Progenitor cell of endocrine pancreas (in vitro differentiated cells): ENCODE results near the gene PRODH. TPM values are rescaled to one million over a fixed set of nuclear protein-coding genes. Genes with fewer than 3 reads are reported as not detected.
"Not testable (repeated sequence)": the region's sequence is repeated elsewhere in the genome, so short reads cannot be mapped to it uniquely, and the experiment has no call there.

Source experiments
- DNase-seq: peaks from one replicate; pipeline ENCODE4 v3.0.0; 2021; ENCODE audit warnings: low spot score; ENCODE audit not compliant: unreplicated experiment
- H3K27ac Mint-ChIP-seq: 2 replicates; pipeline ENCODE4 v1.8.0; 2021; ENCODE audit warnings: mild to moderate bottlenecking, moderate library complexity, mixed read lengths
- H3K27me3 Mint-ChIP-seq: 2 replicates; pipeline ENCODE4 v1.8.0; 2021; ENCODE audit warnings: mixed read lengths
- H3K36me3 Mint-ChIP-seq: 2 replicates; pipeline ENCODE4 v1.8.0; 2022; ENCODE audit warnings: mixed read lengths; ENCODE audit not compliant: insufficient read depth
- H3K4me1 Mint-ChIP-seq: 2 replicates; pipeline ENCODE4 v1.8.0; 2021; ENCODE audit warnings: low read depth, mixed read lengths
- H3K4me3 Mint-ChIP-seq: 2 replicates; pipeline ENCODE4 v1.8.0; 2021; ENCODE audit warnings: low read depth, mild to moderate bottlenecking, moderate library complexity, mixed read lengths
- H3K9me3 Mint-ChIP-seq: 2 replicates; pipeline ENCODE4 v1.8.0; 2021; ENCODE audit warnings: low read depth, mixed read lengths
- CTCF ChIP-seq: fragments of 200-600 bp; sonication (generic); IDR thresholded peaks from one replicate; pipeline ENCODE4 v1.5.0; 2021; ENCODE audit warnings: antibody characterized with exemption, mild to moderate bottlenecking; ENCODE audit not compliant: unreplicated experiment
- total RNA-seq: library from RNA; stranded (reverse); gene quantifications from 2 replicates; pipeline ENCODE4 v1.2.1, GENCODE V29; 2021

Gene PRODH
- total RNA-seq, 1 donor from 2014 or later: 6.4 TPM

DNA sequence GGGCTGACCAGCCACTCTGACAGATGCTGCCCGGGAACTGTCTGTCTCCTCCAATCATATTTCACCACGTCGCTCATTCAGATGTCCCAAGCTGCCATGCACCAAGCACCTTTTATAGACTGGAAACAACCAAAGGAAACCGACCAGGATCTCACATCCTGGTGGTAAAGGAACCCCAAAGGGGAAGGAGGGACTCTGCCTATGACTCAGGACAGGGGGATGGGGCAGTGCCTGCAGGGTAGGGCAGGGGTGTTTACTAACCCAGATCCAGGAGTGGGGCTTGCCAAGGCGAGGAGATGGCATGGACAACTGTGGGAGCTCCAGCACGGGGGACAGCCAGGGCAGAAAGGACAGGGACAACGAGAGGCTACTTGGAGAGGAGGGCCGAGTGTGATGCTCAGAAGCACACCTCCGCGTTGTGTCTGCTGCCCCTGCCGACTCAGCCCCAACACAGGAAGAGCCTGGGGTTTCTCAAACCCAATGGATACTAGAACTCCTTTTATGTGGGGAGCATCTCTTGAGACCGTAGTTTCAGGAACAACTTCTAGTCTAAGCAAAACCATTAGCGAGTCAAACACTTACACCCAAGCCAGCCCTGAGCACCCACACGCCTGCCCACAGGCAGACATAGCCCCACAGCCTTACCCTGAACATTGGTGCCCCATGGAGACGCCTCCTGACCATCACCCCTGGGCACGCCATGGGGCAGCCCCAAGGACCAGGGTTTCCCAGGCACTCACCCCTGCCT lies 4.0 kb downstream of the PRODH start:
- no peaks in the 10 kb centered on the region for H3K27me3 Mint-ChIP-seq
- TF ChIP-seq CTCF: no peak
- no peaks in the 10 kb centered on the region for H3K4me1 Mint-ChIP-seq
- no peak overlapping the region for H3K4me3 Mint-ChIP-seq
- H3K9me3 Mint-ChIP-seq: no peaks in the 10 kb centered on the region
- no peak for DNase-seq
- no peak overlapping the region for H3K27ac Mint-ChIP-seq
- no peaks in the 10 kb centered on the region for H3K36me3 Mint-ChIP-seq

DNA sequence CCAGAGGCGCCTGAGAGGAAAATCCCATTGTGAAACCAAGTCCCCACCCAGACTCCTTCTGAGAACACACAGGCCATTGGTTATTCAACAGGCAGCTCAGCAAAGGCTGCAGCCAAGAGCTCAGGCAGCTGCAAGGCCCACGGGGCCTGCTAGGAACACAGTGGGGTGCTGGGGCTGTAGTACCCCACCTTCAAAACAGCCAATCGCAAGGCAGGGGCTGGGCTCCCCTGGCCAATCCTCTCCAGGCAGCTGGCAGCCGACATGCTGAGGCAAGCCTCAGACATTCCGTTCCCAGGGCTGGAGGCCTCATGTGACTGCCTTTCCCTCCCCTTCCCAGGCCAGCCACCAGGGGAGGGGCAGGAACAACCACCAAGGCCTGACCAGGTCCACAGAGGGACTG lies 6.6 kb downstream of the PRODH start:
- no peaks in the 10 kb centered on the region for H3K9me3 Mint-ChIP-seq
- no peaks in the 10 kb centered on the region for H3K27me3 Mint-ChIP-seq
- H3K4me1 Mint-ChIP-seq: no peaks in the 10 kb centered on the region
- no peak for DNase-seq
- H3K36me3 Mint-ChIP-seq: no peaks in the 10 kb centered on the region
- no peak overlapping the region for H3K4me3 Mint-ChIP-seq
- no peak for TF ChIP-seq CTCF
- no peak overlapping the region for H3K27ac Mint-ChIP-seq

DNA sequence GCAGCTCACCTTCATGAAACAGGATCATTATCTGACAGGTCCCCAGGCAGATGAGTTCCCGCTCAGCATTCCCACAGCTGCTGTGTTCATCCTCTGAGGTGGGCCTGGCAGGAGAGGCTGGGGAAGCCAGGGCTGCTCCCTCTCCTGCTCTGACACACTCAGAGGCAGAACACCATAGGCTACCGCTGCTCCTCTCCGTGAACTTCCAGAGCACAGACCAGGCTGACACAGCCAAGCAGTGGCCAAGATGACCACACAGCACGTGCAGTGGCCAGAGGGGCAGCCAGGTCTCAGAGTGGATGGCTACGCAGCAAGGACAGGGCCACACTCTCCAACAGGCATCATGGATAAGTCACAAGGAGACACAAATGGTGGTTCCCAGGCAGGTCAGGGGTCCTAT lies 8.5 kb downstream of the PRODH start:
- TF ChIP-seq CTCF: no peak
- no peak for DNase-seq
- no peaks in the 10 kb centered on the region for H3K4me1 Mint-ChIP-seq
- no peak overlapping the region for H3K4me3 Mint-ChIP-seq
- no peak overlapping the region for H3K27ac Mint-ChIP-seq
- no peaks in the 10 kb centered on the region for H3K9me3 Mint-ChIP-seq
- H3K27me3 Mint-ChIP-seq: no peaks in the 10 kb centered on the region
- no peaks in the 10 kb centered on the region for H3K36me3 Mint-ChIP-seq

DNA sequence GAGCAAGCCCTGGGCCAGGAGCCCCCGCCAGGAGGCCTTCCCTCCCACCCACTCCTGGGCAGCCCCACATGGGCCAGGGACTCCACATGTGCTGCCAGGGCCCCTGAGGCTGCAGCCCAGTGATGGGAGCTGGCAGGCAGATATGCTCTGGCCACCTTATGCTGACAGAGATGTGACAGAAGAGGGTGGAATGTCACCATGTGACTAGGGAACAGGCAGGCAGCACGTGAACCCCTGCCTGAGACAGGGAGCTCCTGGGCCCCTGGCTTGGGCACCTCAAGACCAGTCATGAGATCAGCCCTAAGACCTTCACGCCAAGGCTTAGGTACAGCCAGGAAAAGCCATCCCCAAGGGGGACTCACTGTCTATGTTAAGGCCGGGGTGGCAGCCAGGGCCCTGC lies 9.1 kb downstream of the PRODH start:
- DNase-seq: no peak
- no peak overlapping the region for H3K27ac Mint-ChIP-seq
- TF ChIP-seq CTCF: no peak
- no peaks in the 10 kb centered on the region for H3K4me1 Mint-ChIP-seq
- H3K36me3 Mint-ChIP-seq: no peaks in the 10 kb centered on the region
- H3K4me3 Mint-ChIP-seq: no peak overlapping the region
- no peaks in the 10 kb centered on the region for H3K27me3 Mint-ChIP-seq
- no peaks in the 10 kb centered on the region for H3K9me3 Mint-ChIP-seq

DNA sequence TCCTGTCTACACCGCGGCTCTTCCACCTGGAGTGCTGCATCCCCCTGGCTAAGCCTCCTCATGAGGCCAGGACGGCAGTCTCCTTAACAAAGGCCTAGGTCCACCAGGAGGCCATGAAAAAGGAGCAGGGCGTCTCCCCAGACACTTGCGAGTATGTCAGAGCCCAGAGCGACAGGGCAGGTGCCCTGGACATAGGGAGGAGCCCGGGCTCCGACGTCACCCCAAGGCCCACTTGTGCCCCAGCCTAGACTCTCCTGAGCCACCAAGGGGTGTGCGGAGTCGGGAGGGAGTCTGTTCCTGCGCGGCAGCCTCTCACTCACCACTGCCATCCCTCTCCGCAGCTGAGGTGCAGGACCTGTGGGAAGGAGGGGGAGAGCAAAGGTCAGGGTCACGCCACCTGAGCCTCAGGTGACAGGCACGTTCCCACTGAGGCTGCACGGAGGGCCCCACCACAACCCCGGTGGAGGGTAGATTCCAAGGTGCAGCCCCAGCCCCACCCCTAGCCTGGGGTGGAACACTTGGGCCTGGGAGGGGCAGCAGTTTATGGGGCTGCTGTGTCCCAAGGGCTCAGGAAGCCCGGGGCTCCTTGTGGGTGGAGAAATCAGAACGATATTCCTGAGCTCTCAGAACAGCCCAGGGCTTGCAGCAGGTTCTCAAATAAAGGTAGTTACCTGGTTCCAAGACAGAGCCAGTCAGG lies 10.6 kb downstream of the PRODH start:
- Mint-ChIP-seq H3K27me3 (no peaks in the 10 kb centered on the region), H3K27ac (no peak overlapping the region), H3K4me3 (no peak overlapping the region), H3K9me3 (no peaks in the 10 kb centered on the region), H3K4me1 (no peaks in the 10 kb centered on the region), H3K36me3 (no peaks in the 10 kb centered on the region)
- DNase-seq: no peak
- no peak for TF ChIP-seq CTCF

DNA sequence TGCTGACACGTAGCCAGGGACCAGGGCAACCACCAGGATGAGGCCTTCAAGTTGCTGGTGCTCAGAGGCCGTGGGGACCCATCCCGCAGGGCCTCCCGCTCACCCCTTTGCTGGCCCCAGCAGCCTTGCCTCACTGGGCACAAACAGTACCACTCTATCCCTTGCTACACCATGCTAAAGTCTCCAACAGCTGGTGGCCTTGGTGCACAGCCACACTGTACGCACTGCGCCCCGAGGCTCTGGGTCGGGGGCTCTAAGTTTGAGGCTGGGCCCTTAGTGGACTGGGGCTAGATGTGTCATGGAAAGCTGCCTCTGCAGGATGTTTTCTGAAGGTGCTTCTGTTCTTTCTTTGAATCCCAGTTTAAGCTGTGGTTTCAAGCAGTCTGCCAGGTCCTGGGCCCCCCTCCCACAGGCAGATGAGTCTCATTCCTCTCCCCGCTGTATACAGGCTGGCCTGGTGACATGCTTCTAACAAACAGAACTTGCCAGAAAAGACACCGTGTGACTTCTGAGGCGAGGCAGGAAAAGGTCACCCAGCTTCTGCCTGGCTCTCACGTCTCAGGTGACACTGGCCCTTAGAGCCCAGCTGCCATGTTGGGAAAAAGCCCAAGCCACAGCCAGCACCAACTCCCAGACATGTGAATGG lies 15.7 kb downstream of the PRODH start:
- not testable (repeated sequence) for H3K9me3 Mint-ChIP-seq, H3K4me1 Mint-ChIP-seq, H3K27me3 Mint-ChIP-seq, H3K4me3 Mint-ChIP-seq, H3K27ac Mint-ChIP-seq, H3K36me3 Mint-ChIP-seq, DNase-seq

- H3K27me3 Mint-ChIP-seq, H3K36me3 Mint-ChIP-seq, DNase-seq, H3K4me1 Mint-ChIP-seq, H3K4me3 Mint-ChIP-seq, H3K9me3 Mint-ChIP-seq, H3K27ac Mint-ChIP-seq: not testable (repeated sequence)
Measured at GRCh38 chr22:18917818-18918217, 18.3 kb downstream of the PRODH start.

GRCh38 chr22:18915550-18915949 lies 20.5 kb downstream of the PRODH start:
- H3K4me1 Mint-ChIP-seq, DNase-seq, H3K36me3 Mint-ChIP-seq, H3K4me3 Mint-ChIP-seq, H3K27me3 Mint-ChIP-seq, H3K27ac Mint-ChIP-seq, H3K9me3 Mint-ChIP-seq: not testable (repeated sequence)
